ENCODE measurements around the gene GUCY1B1.

GUCY1B1 gene

GRCh38 chr4:155842080-155842479 lies 83.3 kb downstream of the GUCY1B1 start:
- Histone ChIP-seq H3K27ac (no peak overlapping the region), H3K36me3 (no peaks in the 10 kb centered on the region), H3K4me1 (no peaks in the 10 kb centered on the region), H3K9me3 (no peaks in the 10 kb centered on the region), H3K4me3 (no peak overlapping the region), H3K27me3 (no peaks in the 10 kb centered on the region)
- no peak for TF ChIP-seq CTCF (IDR thresholded peaks at IDR 0.05)
- DNase-seq: no peak
- intact Hi-C loops (cut with DNase I; ENCODE audit: low total_unique reads): no loop called here

GRCh38 chr4:155846929-155847328 lies 88.1 kb downstream of the GUCY1B1 start:
- Histone ChIP-seq H3K27ac (no peak overlapping the region), H3K4me1 (peaks cover 0 to 7% (median 2%) of the 10 kb centered on the region in 4 donors), H3K27me3 (no peaks in the 10 kb centered on the region), H3K36me3 (no peaks in the 10 kb centered on the region), H3K9me3 (no peaks in the 10 kb centered on the region), H3K4me3 (no peak overlapping the region)
- TF ChIP-seq CTCF (IDR thresholded peaks at IDR 0.05): no peak
- DNase-seq: no peak
- intact Hi-C loops (cut with DNase I; ENCODE audit: low total_unique reads): no loop called here

- DNase-seq: no peak
- H3K27me3 ChIP-seq: no peaks in the 10 kb centered on the region
- no peak for TF ChIP-seq CTCF (IDR thresholded peaks at IDR 0.05)
- H3K27ac ChIP-seq: peak overlapping the region; percentile 18 to 19
- no peak overlapping the region for H3K4me3 ChIP-seq
- intact Hi-C loops (cut with DNase I; ENCODE audit: low total_unique reads): no loop called here
- H3K36me3 ChIP-seq: no peaks in the 10 kb centered on the region
- H3K9me3 ChIP-seq: no peaks in the 10 kb centered on the region
- peaks cover 0 to 7% (median 2%) of the 10 kb centered on the region in 4 donors for H3K4me1 ChIP-seq
Measured at GRCh38 chr4:155849042-155849441, 90.2 kb downstream of the GUCY1B1 start.

GRCh38 chr4:155853189-155853588 lies 94.4 kb downstream of the GUCY1B1 start:
- Histone ChIP-seq H3K4me1 (peaks cover 0 to 7% (median 2%) of the 10 kb centered on the region in 4 donors), H3K27ac (no peak overlapping the region), H3K4me3 (no peak overlapping the region), H3K27me3 (no peaks in the 10 kb centered on the region), H3K9me3 (no peaks in the 10 kb centered on the region), H3K36me3 (no peaks in the 10 kb centered on the region)
- TF ChIP-seq CTCF (IDR thresholded peaks at IDR 0.05): no peak
- no peak for DNase-seq
- intact Hi-C loops (cut with DNase I; ENCODE audit: low total_unique reads): no loop called here

GRCh38 chr4:155854582-155855226 lies 95.9 kb downstream of the GUCY1B1 start:
- Histone ChIP-seq H3K27ac (no peak overlapping the region), H3K27me3 (no peaks in the 10 kb centered on the region), H3K4me3 (no peak overlapping the region), H3K36me3 (no peaks in the 10 kb centered on the region), H3K9me3 (no peaks in the 10 kb centered on the region), H3K4me1 (peaks cover 0 to 6% (median 2%) of the 10 kb centered on the region in 4 donors)
- no peak for DNase-seq
- no peak for TF ChIP-seq CTCF (IDR thresholded peaks at IDR 0.05)
- intact Hi-C loops (cut with DNase I; ENCODE audit: low total_unique reads): no loop called here

GRCh38 chr4:155855897-155856296 lies 97.1 kb downstream of the GUCY1B1 start:
- Histone ChIP-seq H3K9me3 (no peaks in the 10 kb centered on the region), H3K27ac (no peak overlapping the region), H3K4me3 (no peak overlapping the region), H3K27me3 (no peaks in the 10 kb centered on the region), H3K36me3 (no peaks in the 10 kb centered on the region), H3K4me1 (no peaks in the 10 kb centered on the region)
- intact Hi-C loops (cut with DNase I; ENCODE audit: low total_unique reads): no loop called here
- no peak for DNase-seq
- TF ChIP-seq CTCF (IDR thresholded peaks at IDR 0.05): no peak
